H1 (cell line): ENCODE data around the gene SMO. TPM values are rescaled to one million over a fixed set of nuclear protein-coding genes. Genes with fewer than 3 reads are reported as not detected.

Source experiments
- CTCF ChIA-PET: fragments of 300-600 bp; sonication (Branson Sonifier 250); formaldehyde crosslinking; loops from one replicate; lab custom pipeline; 2021; ENCODE audit not compliant: partially characterized antibody; lab: Charles Lee
- POLR2A ChIA-PET: fragments of 300-600 bp; sonication (Branson Sonifier 250); formaldehyde crosslinking; loops from one replicate; lab custom pipeline; 2021; ENCODE audit warnings: inconsistent platforms; ENCODE audit not compliant: partially characterized antibody; lab: Charles Lee
- DNase-seq, 2 experiments: peaks; one replicate each; pipeline versions ENCODE4 v3.0.0 to v3.0.0-alpha.2; 2010 to 2022; ENCODE audit warnings: low spot score in 2 of 2, low read depth in 1 of 2, mixed read lengths in 1 of 2
- FAIRE-seq: peaks from 2 replicates; lab custom pipeline; 2011; peaks lifted over from hg19 to GRCh38; lab: Jason Lieb, UNC
- H2AFZ ChIP-seq: 2 replicates; pipeline ENCODE4 v1.8.1; 2012; ENCODE audit warnings: low read length, inconsistent platforms
- H2AK5ac ChIP-seq: 2 replicates; pipeline ENCODE4 v1.6.1; 2013; ENCODE audit warnings: low read depth, low read length
- H2BK120ac ChIP-seq: replicated peaks from 2 replicates; pipeline ENCODE3; 2013; ENCODE audit warnings: low read depth, low read length, inconsistent platforms
- H2BK12ac ChIP-seq: 2 replicates; pipeline ENCODE4 v1.6.1; 2013; ENCODE audit warnings: low read depth, low read length
- H2BK15ac ChIP-seq: 2 replicates; pipeline ENCODE4 v1.6.1; 2013; ENCODE audit warnings: low read length
- H2BK20ac ChIP-seq: 2 replicates; pipeline ENCODE4 v1.6.1; 2013; ENCODE audit warnings: low read length
- H2BK5ac ChIP-seq: 2 replicates; pipeline ENCODE4 v1.6.1; 2013; ENCODE audit warnings: low read depth, low read length
- H3K14ac ChIP-seq: 2 replicates; pipeline ENCODE4 v1.6.1; 2013; ENCODE audit warnings: inconsistent platforms; ENCODE audit not compliant: insufficient read length
- H3K18ac ChIP-seq: 2 replicates; pipeline ENCODE4 v1.6.1; 2013; ENCODE audit warnings: low read length; ENCODE audit errors: extremely low read depth
- H3K23ac ChIP-seq: 2 replicates; pipeline ENCODE4 v1.6.1; 2013; ENCODE audit warnings: inconsistent platforms; ENCODE audit not compliant: insufficient read length
- H3K23me2 ChIP-seq: 2 replicates; pipeline ENCODE4 v1.6.1; 2013; ENCODE audit warnings: low read depth, low read length
- H3K27ac ChIP-seq: 2 replicates; pipeline ENCODE4 v1.6.1; 2011; ENCODE audit warnings: low read depth, low read length, inconsistent platforms
- H3K27me3 ChIP-seq, 4 experiments: replicated peaks in 1 of 4; 1 replicate in 1 of 4; 2 replicates in 3 of 4; pipeline versions ENCODE4 v1.6.1 to v1.8.1; 2011 to 2013; ENCODE audit warnings: low read length in 3 of 4, mild to moderate bottlenecking in 3 of 4, inconsistent platforms in 2 of 4, mixed read lengths in 2 of 4, moderate library complexity in 1 of 4; ENCODE audit not compliant: control insufficient read depth in 3 of 4, insufficient read depth in 3 of 4; ENCODE audit errors: extremely low read depth in 1 of 4
- H3K36me3 ChIP-seq, 4 experiments: 2 replicates each; pipeline versions ENCODE4 v1.6.1 to v1.8.1; 2011 to 2013; ENCODE audit warnings: mild to moderate bottlenecking in 4 of 4, low read length in 3 of 4, moderate library complexity in 2 of 4, control low read depth in 1 of 4, inconsistent platforms in 1 of 4; ENCODE audit not compliant: insufficient read depth in 4 of 4, control insufficient read depth in 2 of 4
- H3K4ac ChIP-seq: replicated peaks from 2 replicates; pipeline ENCODE3; 2013; ENCODE audit warnings: low read length, low read depth, mixed read lengths, inconsistent platforms; ENCODE audit not compliant: insufficient read length
- H3K4me1 ChIP-seq, 4 experiments: replicated peaks in 1 of 4; 1 replicate in 1 of 4; 2 replicates in 3 of 4; pipeline versions ENCODE4 v1.6.1 to v1.8.1; 2011 to 2013; ENCODE audit warnings: low read length in 3 of 4, inconsistent platforms in 2 of 4, mixed read lengths in 1 of 4; ENCODE audit not compliant: insufficient read depth in 4 of 4, control insufficient read depth in 3 of 4
- H3K4me2 ChIP-seq, 2 experiments: 2 replicates each; pipeline versions ENCODE4 v1.6.1 to v1.8.1; 2011 to 2013; ENCODE audit warnings: low read depth in 2 of 2, low read length in 2 of 2, control low read depth in 1 of 2, inconsistent platforms in 1 of 2, mild to moderate bottlenecking in 1 of 2; ENCODE audit not compliant: insufficient read depth in 1 of 2
- H3K4me3 ChIP-seq, 4 experiments: fragments of 200-600, 300-600 bp in 1 of 4; sonication (generic), shearing (Covaris generic), sonication (Bioruptor Twin) in 1 of 4; 2 replicates each; pipeline versions ENCODE4 v1.5.1 to v1.8.1; 2011 to 2016; ENCODE audit warnings: low read length in 4 of 4, low read depth in 3 of 4, control low read depth in 2 of 4, inconsistent platforms in 2 of 4, mild to moderate bottlenecking in 2 of 4, mixed read lengths in 1 of 4, moderate library complexity in 1 of 4; ENCODE audit not compliant: insufficient read depth in 2 of 4; ENCODE audit errors: extremely low read depth in 1 of 4
- H3K56ac ChIP-seq: replicated peaks from 2 replicates; pipeline ENCODE3; 2013; ENCODE audit warnings: low read depth, mild to moderate bottlenecking, mixed read lengths, low read length, inconsistent platforms; ENCODE audit not compliant: insufficient read length
- H3K79me1 ChIP-seq: 2 replicates; pipeline ENCODE4 v1.6.1; 2013; ENCODE audit warnings: low read depth, low read length, control low read depth
- H3K79me2 ChIP-seq, 2 experiments: 2 replicates each; pipeline versions ENCODE4 v1.6.1 to v1.8.1; 2012 to 2013; ENCODE audit warnings: low read length in 2 of 2, mild to moderate bottlenecking in 2 of 2, inconsistent platforms in 1 of 2; ENCODE audit not compliant: insufficient read depth in 2 of 2, control insufficient read depth in 1 of 2
- H3K9ac ChIP-seq, 4 experiments: replicated peaks in 1 of 4; 1 replicate in 1 of 4; 2 replicates in 3 of 4; pipeline versions ENCODE4 v1.6.1 to v1.8.1; 2011 to 2013; ENCODE audit warnings: low read depth in 3 of 4, low read length in 3 of 4, control low read depth in 2 of 4, mild to moderate bottlenecking in 2 of 4, moderate library complexity in 2 of 4, inconsistent platforms in 1 of 4; ENCODE audit errors: extremely low read depth in 1 of 4
- H3K9me3 ChIP-seq, 2 experiments: 2 replicates each; pipeline versions ENCODE4 v1.6.1 to v1.8.1; 2012 to 2013; ENCODE audit warnings: mild to moderate bottlenecking in 2 of 2, moderate library complexity in 2 of 2, control low read depth in 1 of 2, inconsistent platforms in 1 of 2, low read depth in 1 of 2, low read length in 1 of 2, mixed read lengths in 1 of 2; ENCODE audit not compliant: insufficient read depth in 2 of 2
- H4K20me1 ChIP-seq, 2 experiments: replicated peaks in 1 of 2; 2 replicates each; pipeline versions ENCODE3 to v1.8.1; 2011 to 2013; ENCODE audit warnings: inconsistent platforms in 2 of 2, low read length in 2 of 2, mild to moderate bottlenecking in 1 of 2; ENCODE audit not compliant: insufficient read depth in 2 of 2, control insufficient read depth in 1 of 2
- H4K5ac ChIP-seq: 2 replicates; pipeline ENCODE4 v1.6.1; 2013; ENCODE audit warnings: low read length, low read depth, mixed read lengths, inconsistent platforms; ENCODE audit not compliant: insufficient read length
- H4K8ac ChIP-seq: 2 replicates; pipeline ENCODE4 v1.8.0; 2013; ENCODE audit warnings: mild to moderate bottlenecking, moderate library complexity, low read length, inconsistent platforms; ENCODE audit not compliant: insufficient read depth; ENCODE audit errors: extremely low read depth
- H4K91ac ChIP-seq: replicated peaks from 2 replicates; pipeline ENCODE3; 2013; ENCODE audit warnings: low read length, mixed read lengths, inconsistent platforms; ENCODE audit not compliant: insufficient read length
- FOSL1 ChIP-seq: IDR thresholded peaks from 2 replicates; pipeline ENCODE4 v1.6.1; 2011; ENCODE audit warnings: mild to moderate bottlenecking, low read depth, low read length, moderate library complexity; ENCODE audit not compliant: insufficient read depth
- GABPA ChIP-seq: IDR thresholded peaks from 2 replicates; pipeline ENCODE4 v1.6.1; 2011; ENCODE audit warnings: mild to moderate bottlenecking, low read length, moderate library complexity, borderline replicate concordance; ENCODE audit not compliant: insufficient read depth
- NRF1 ChIP-seq: IDR thresholded peaks from 2 replicates; pipeline ENCODE4 v1.6.1; 2011; ENCODE audit warnings: mild to moderate bottlenecking, low read depth, low read length, improper control_type of control experiment
- WGBS, 2 experiments: shearing (Covaris generic) in 1 of 2; methylation state at CpG; one replicate each; pipeline versions ENCODE4 v1.1.6 to v1.1.7; 2013 to 2015; ENCODE audit warnings: low lambda C conversion rate in 2 of 2, mixed read lengths in 2 of 2, inconsistent platforms in 1 of 2, low coverage in 1 of 2, missing lambda C conversion rate in 1 of 2; ENCODE audit not compliant: insufficient replicate concordance in 2 of 2, insufficient coverage in 1 of 2, insufficient read length in 1 of 2; ENCODE audit errors: extremely low coverage in 1 of 2, missing lambda C conversion rate in 1 of 2; 5-methylcytosine and 5-hydroxymethylcytosine counted together
- polyA plus RNA-seq, 7 experiments: library from polyadenylated mRNA; depleted of rRNA in 3 of 7; stranded (reverse) in 5 of 7; unstranded in 2 of 7; fragments of >200 nt in 5 of 7; fragments of 200-250 nt in 2 of 7; gene quantifications; 1 replicate in 5 of 7; 2 replicates in 1 of 7; 4 replicates in 1 of 7; pipeline versions ENCODE4 v1.2.1 to v1.2.3, GENCODE V29; 2011 to 2013; ENCODE audit warnings: missing spikeins in 2 of 7, mixed read lengths in 2 of 7
- total RNA-seq: library from RNA; stranded (reverse); fragmentation: NEBNext Ultra II Directional; extraction: Animal tissue kit (Norgen Biotek cat#: 25700); gene quantifications from 2 replicates; pipeline ENCODE4 v1.2.1, GENCODE V29; 2021
- TF ChIP-seq, protein P1 (sequence below): IDR thresholded peaks from 2 replicates; pipeline ENCODE4 v1.6.1; 2011; ENCODE audit warnings: low read length, improper control_type of control experiment

The SMO gene
- total and polyA plus RNA-seq, 2 of the 8 experiments (the other 6 are each of a cell fraction or from before 2014, with no cell fraction given), result 64.5 to 67.6 TPM

DNA sequence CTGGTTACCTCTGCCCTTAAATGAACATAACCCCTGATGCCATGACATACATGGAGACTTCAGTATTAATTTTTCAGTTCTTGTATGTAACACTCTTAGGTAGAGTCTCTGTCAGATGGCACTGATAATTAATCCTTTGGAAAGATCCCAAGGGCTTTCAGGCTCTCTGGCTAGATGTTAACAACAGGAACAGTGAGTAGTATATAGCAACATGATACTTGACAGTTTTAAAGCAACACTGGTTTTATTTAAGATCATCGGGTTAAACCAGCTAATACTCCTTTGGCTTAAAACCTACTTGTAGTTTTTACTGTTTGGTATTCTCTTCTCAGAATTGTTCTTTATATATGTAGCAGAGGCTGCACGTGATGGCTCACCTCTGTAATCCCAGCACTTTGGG, 63.7 kb downstream of the SMO start:
- no peak for FAIRE-seq
- Histone ChIP-seq H2BK20ac (no peak overlapping the region), H2AFZ (no peak overlapping the region), H4K91ac (no peak overlapping the region), H3K79me2 (peaks cover 0 to 53% of the 10 kb centered on the region in 2 experiments; a peak in 2 of 4 replicates), H3K4me1 (peaks cover 0 to 7% (median 2%) of the 10 kb centered on the region in 4 experiments; a peak in 3 of 7 replicates), H3K4me2 (no peak overlapping the region), H3K27ac (no peak overlapping the region), H2BK15ac (no peak overlapping the region), H3K9me3 (no peaks in the 10 kb centered on the region), H3K18ac (no peak overlapping the region), H3K14ac (no peak overlapping the region), H4K5ac (no peak overlapping the region), H3K23me2 (no peaks in the 10 kb centered on the region), H2BK120ac (no peak overlapping the region), H3K4ac (no peak overlapping the region), H2BK5ac (no peak overlapping the region), H2AK5ac (no peak overlapping the region), H4K8ac (no peak overlapping the region), H3K79me1 (no peaks in the 10 kb centered on the region; the same call in 1 of the 2 replicates), H2BK12ac (no peak overlapping the region), H3K56ac (no peak overlapping the region), H3K23ac (no peak overlapping the region), H3K9ac (no peak overlapping the region), H3K27me3 (no peaks in the 10 kb centered on the region), H4K20me1 (no peaks in the 10 kb centered on the region), H3K36me3 (no peaks in the 10 kb centered on the region), H3K4me3 (no peak overlapping the region)
- TF ChIP-seq, protein P1, sequence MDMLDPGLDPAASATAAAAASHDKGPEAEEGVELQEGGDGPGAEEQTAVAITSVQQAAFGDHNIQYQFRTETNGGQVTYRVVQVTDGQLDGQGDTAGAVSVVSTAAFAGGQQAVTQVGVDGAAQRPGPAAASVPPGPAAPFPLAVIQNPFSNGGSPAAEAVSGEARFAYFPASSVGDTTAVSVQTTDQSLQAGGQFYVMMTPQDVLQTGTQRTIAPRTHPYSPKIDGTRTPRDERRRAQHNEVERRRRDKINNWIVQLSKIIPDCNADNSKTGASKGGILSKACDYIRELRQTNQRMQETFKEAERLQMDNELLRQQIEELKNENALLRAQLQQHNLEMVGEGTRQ, result no peak
- TF ChIP-seq NRF1 (no peak), FOSL1 (no peak), GABPA (no peak)
- CTCF ChIA-PET, result interaction anchor here (0.7 to 1.3 kb wide), 4 partner anchors 12 to 34 kb away, joined by 3 to 6 read pairs (median 4); no protein-coding TSS in a partner anchor
- WGBS, 2 experiments, result 84% methylated on average over 2 of the region's 2 CpGs; no CpG with 5 or more reads in 1 of the 2 experiments
- POLR2A ChIA-PET, result no interaction called here
- no peak for DNase-seq
